Measurements from ENCODE around the gene RNF144A. TPM values are rescaled to one million over a fixed set of nuclear protein-coding genes. Genes with fewer than 3 reads are reported as not detected.
"Not testable (repeated sequence)": the region's sequence is repeated elsewhere in the genome, so short reads cannot be mapped to it uniquely, and the experiment has no call there.

Gene RNF144A
- total RNA-seq, 2 experiments from 2014 or later, result 20.0 to 35.5 TPM

DNA sequence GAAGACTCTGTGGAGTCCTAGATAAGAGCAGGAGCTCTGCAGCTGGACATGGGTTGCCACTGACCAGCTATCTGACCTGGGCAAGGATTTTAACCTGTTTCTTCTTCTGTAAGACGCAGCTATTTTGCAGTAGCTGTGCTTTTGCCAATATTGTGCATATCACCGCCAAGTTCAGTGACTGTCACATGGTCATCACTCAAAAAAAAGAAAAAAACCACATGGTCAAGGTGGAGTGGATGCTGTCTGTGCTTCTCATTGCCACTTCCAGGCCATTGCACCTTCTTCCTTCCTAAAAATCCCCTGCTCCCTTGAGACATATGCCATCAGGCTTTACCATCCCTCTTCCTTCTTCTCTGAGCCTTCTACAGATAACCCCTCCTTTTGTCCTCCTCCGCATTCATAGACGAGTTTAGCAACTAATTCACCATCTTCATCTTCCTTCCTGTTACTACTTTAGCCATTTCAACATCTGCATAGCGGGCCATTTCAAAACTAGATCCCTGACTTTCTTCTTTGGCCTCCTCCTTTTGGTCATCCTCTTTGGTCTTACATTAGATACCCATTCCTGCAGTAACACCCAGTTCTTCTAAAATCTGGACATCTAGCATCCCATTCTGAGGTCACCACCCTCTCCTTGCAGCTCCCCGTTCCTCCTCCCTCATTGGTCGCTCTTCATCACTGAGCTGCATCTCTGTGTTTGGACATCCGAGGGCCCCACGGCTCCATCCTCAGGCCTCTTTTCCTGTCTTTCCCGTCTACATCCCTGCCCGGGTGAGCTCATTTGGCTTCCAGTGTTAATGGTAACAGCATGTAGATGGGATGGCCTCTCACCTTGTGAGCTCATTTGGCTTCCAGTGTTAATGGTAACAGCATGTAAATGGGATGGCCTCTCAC lies 17.8 kb downstream of the RNF144A start:
- DNase-seq, result no peak
- Mint-ChIP-seq H3K9me3 (ENCODE audit: low read depth) (no peaks in the 10 kb centered on the region), H3K27ac (no peak overlapping the region), H3K4me3 (no peak overlapping the region), H3K27me3 (no peaks in the 10 kb centered on the region), H3K36me3 (peaks cover 16% of the 10 kb centered on the region), H3K4me1 (peaks cover 15% of the 10 kb centered on the region)
- no peak for ATAC-seq
- CTCF ChIA-PET, result no interaction called here

DNA sequence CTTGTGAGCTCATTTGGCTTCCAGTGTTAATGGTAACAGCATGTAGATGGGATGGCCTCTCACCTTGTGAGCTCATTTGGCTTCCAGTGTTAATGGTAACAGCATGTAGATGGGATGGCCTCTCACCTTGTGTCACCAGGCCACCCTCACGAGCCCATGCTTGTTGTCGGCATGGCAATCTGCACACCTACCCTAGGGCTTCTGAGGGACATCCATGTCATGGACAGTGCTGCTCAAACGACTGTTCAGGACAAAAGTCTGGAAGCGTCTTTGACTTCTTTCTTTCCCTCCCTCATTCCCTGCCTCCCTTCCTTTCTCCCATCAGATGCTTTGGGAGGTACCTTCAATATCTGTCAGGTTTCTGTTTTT lies 18.4 kb downstream of the RNF144A start:
- not testable (repeated sequence) for ATAC-seq, H3K4me3 Mint-ChIP-seq

GRCh38 chr2:6937157-6937556 lies 19.9 kb downstream of the RNF144A start:
- CTCF ChIA-PET, result interaction anchor here (1.1 to 1.5 kb wide), 2 partner anchors 20 to 82 kb away, joined by 3 read pairs; no protein-coding TSS in a partner anchor
- Mint-ChIP-seq H3K4me1 (peaks cover 15% of the 10 kb centered on the region), H3K4me3 (no peak overlapping the region), H3K9me3 (ENCODE audit: low read depth) (no peaks in the 10 kb centered on the region), H3K27me3 (no peaks in the 10 kb centered on the region), H3K27ac (no peak overlapping the region), H3K36me3 (peaks cover 22% of the 10 kb centered on the region)
- no peak for DNase-seq
- no peak for ATAC-seq

More for the DNA sequence above, 18.4 kb downstream of the RNF144A start:
- H3K27ac Mint-ChIP-seq; CTCF ChIA-PET; H3K27me3 Mint-ChIP-seq; DNase-seq; H3K9me3 Mint-ChIP-seq (ENCODE audit: low read depth): not testable (repeated sequence)
- H3K4me1 Mint-ChIP-seq, result peaks cover 15% of the 10 kb centered on the region
- H3K36me3 Mint-ChIP-seq, result peaks cover 16% of the 10 kb centered on the region

DNA sequence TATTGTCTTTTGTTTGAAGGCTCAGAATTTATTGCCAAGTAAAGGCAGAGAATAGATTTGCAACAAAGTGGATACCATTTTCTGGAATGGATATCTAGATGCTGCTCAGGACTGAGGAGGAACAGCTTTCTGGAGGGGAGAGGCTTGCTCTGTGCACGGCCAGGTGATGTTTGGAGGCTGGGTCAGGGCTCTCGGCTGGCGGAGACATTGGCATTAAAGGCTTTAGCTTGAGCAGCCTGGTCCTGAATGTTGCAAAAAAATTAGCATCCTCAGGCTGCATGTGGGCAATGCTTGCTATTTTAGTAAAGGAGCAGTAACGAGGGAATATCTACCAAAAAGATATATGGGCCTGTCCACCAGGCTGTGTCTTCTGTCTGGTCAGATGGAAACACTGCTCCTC lies 20.4 kb downstream of the RNF144A start:
- CTCF ChIA-PET, result interaction anchor here (1.5 kb wide), 1 partner anchor 21 kb away, joined by 3 read pairs; no protein-coding TSS in a partner anchor

DNA sequence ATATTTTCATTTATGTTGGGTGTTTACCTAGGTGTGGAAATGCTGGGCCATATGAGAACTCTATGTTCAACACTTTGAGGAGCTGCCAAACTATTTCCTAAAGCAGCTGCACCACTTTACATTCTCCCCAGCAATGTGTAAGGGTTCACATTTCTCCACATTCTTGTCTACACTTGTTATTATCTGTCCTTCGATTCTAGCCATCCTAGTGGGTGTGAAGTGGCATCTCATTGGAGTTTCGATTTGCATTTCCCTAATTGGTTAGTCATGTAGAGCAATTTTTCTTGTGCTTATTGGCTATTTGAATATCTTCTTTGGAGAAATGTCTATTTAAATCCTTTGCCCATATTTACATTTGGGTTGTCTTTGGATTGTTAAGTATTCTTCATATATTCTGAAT lies 21.9 kb downstream of the RNF144A start:
- CTCF ChIA-PET, result no interaction called here
- Mint-ChIP-seq H3K27ac (no peak overlapping the region), H3K9me3 (ENCODE audit: low read depth) (no peaks in the 10 kb centered on the region), H3K4me1 (peaks cover 20% of the 10 kb centered on the region), H3K36me3 (peaks cover 34% of the 10 kb centered on the region), H3K4me3 (no peak overlapping the region), H3K27me3 (no peaks in the 10 kb centered on the region)
- DNase-seq (no peak), ATAC-seq (no peak)

More for the DNA sequence above, 20.4 kb downstream of the RNF144A start:
- H3K36me3 Mint-ChIP-seq, result peaks cover 25% of the 10 kb centered on the region
- no peak overlapping the region for H3K27ac Mint-ChIP-seq
- ATAC-seq (no peak), DNase-seq (no peak)
- no peaks in the 10 kb centered on the region for H3K9me3 Mint-ChIP-seq (ENCODE audit: low read depth)
- H3K4me1 Mint-ChIP-seq, result peaks cover 15% of the 10 kb centered on the region
- H3K4me3 Mint-ChIP-seq, result no peak overlapping the region
- H3K27me3 Mint-ChIP-seq, result no peaks in the 10 kb centered on the region

- DNase-seq (no peak), ATAC-seq (no peak)
- peaks cover 26% of the 10 kb centered on the region for H3K4me1 Mint-ChIP-seq
- H3K9me3 Mint-ChIP-seq (ENCODE audit: low read depth), result no peaks in the 10 kb centered on the region
- CTCF ChIA-PET, result no interaction called here
- H3K27me3 Mint-ChIP-seq, result no peaks in the 10 kb centered on the region
- peaks cover 39% of the 10 kb centered on the region for H3K36me3 Mint-ChIP-seq
- no peak overlapping the region for H3K27ac Mint-ChIP-seq
- no peak overlapping the region for H3K4me3 Mint-ChIP-seq
Observed at GRCh38 chr2:6940820-6941219, 23.6 kb downstream of the RNF144A start.

GRCh38 chr2:6941299-6942046 lies 24.3 kb downstream of the RNF144A start:
- Mint-ChIP-seq H3K27ac (no peak overlapping the region), H3K4me3 (no peak overlapping the region), H3K36me3 (peaks cover 40% of the 10 kb centered on the region), H3K27me3 (no peaks in the 10 kb centered on the region), H3K4me1 (peaks cover 27% of the 10 kb centered on the region), H3K9me3 (ENCODE audit: low read depth) (no peaks in the 10 kb centered on the region)
- CTCF ChIA-PET, result no interaction called here
- no peak for DNase-seq
- no peak for ATAC-seq

DNA sequence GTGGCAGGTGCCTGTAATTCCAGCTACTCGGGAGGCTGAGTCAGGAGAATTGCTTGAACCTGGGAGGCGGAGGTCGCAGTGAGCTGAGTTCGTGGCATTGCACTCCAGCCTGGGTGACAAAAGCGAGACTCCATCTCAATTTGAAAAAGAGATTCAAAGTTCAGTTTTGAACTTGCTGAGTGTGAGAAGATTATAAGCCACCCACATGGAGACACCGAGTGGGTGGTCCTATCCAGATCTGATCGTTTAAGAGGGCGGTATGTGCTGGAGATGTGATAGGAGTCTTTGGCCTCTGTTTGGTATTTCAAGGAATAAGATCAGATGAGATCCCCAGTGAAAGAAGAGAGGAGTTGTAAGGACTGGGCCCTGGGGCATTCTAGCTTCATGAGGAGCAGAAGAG lies 25.6 kb downstream of the RNF144A start:
- Mint-ChIP-seq H3K4me1 (peaks cover 30% of the 10 kb centered on the region), H3K9me3 (ENCODE audit: low read depth) (no peaks in the 10 kb centered on the region), H3K27me3 (no peaks in the 10 kb centered on the region), H3K27ac (no peak overlapping the region), H3K36me3 (peaks cover 43% of the 10 kb centered on the region), H3K4me3 (no peak overlapping the region)
- ATAC-seq (no peak), DNase-seq (no peak)
- CTCF ChIA-PET, result no interaction called here

- H3K9me3 Mint-ChIP-seq (ENCODE audit: low read depth), result no peaks in the 10 kb centered on the region
- H3K27ac Mint-ChIP-seq, result no peak overlapping the region
- DNase-seq (no peak), ATAC-seq (no peak)
- H3K27me3 Mint-ChIP-seq, result no peaks in the 10 kb centered on the region
- CTCF ChIA-PET, result no interaction called here
- peaks cover 36% of the 10 kb centered on the region for H3K4me1 Mint-ChIP-seq
- H3K36me3 Mint-ChIP-seq, result peaks cover 46% of the 10 kb centered on the region
- H3K4me3 Mint-ChIP-seq, result no peak overlapping the region
Observed at GRCh38 chr2:6943523-6943922, 26.3 kb downstream of the RNF144A start.

DNA sequence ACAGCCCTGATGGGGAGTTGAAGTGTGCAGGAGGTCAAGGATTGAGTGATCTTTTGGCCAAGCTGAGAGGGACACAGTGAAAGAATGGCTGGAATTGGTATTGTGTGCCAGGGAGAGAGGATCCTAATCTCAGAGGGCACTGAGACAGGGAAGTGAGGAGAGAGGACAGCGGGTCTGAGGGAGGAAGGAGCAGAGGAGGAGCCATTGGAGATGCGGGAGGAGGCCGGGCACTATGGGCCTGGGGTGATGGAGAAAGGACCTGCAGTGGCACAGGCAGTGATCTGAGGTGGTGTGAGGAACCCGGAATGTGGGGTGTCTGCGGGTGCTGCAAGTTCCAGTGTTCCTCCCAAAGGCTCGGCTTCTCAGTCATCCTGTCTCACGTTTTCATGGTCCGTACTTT lies 26.8 kb downstream of the RNF144A start:
- Mint-ChIP-seq H3K27ac (no peak overlapping the region), H3K9me3 (ENCODE audit: low read depth) (no peaks in the 10 kb centered on the region), H3K4me3 (no peak overlapping the region), H3K27me3 (no peaks in the 10 kb centered on the region), H3K36me3 (peaks cover 46% of the 10 kb centered on the region), H3K4me1 (peaks cover 40% of the 10 kb centered on the region)
- CTCF ChIA-PET, result no interaction called here
- no peak for ATAC-seq
- DNase-seq, result no peak

DNA sequence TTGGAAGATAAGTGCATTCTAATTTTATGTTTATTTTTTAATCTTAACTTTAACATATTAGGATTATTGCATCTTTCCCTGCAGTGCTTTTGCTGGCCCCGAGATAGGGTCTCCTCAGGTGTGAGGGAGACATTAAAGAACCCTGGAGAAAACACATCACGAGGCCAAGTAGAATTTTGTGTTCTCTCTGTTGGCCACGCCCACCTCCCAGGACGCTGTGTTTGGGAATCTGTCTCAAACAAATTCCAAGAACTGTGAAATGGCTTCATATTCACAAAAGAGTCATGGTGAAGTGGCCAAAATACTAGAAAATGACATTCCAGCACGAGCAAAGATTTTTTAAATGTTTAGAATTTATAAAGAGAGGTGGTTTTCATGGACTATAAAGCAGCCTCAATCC lies 27.3 kb downstream of the RNF144A start:
- H3K36me3 Mint-ChIP-seq, result peaks cover 46% of the 10 kb centered on the region
- H3K9me3 Mint-ChIP-seq (ENCODE audit: low read depth), result no peaks in the 10 kb centered on the region
- DNase-seq (no peak), ATAC-seq (no peak)
- H3K4me1 Mint-ChIP-seq, result peaks cover 43% of the 10 kb centered on the region
- CTCF ChIA-PET, result interaction anchor here (0.8 kb wide), 1 partner anchor 28 kb away, joined by 3 read pairs; no protein-coding TSS in a partner anchor
- H3K27me3 Mint-ChIP-seq, result no peaks in the 10 kb centered on the region
- no peak overlapping the region for H3K4me3 Mint-ChIP-seq
- H3K27ac Mint-ChIP-seq, result no peak overlapping the region

GRCh38 chr2:6945087-6945813 lies 28.0 kb downstream of the RNF144A start:
- H3K36me3 Mint-ChIP-seq, result peaks cover 49% of the 10 kb centered on the region
- no peaks in the 10 kb centered on the region for H3K27me3 Mint-ChIP-seq
- peaks cover 46% of the 10 kb centered on the region for H3K4me1 Mint-ChIP-seq
- ATAC-seq, result no peak
- CTCF ChIA-PET, result interaction anchor here (0.8 to 1.8 kb wide), 3 partner anchors 27 to 29 kb away, joined by 3 to 5 read pairs (median 3); no protein-coding TSS in a partner anchor
- no peak for DNase-seq
- H3K4me3 Mint-ChIP-seq, result no peak overlapping the region
- no peak overlapping the region for H3K27ac Mint-ChIP-seq
- H3K9me3 Mint-ChIP-seq (ENCODE audit: low read depth), result no peaks in the 10 kb centered on the region

GRCh38 chr2:6945821-6946220 lies 28.6 kb downstream of the RNF144A start:
- H3K27ac Mint-ChIP-seq, result no peak overlapping the region
- DNase-seq (no peak), ATAC-seq (no peak)
- no peak overlapping the region for H3K4me3 Mint-ChIP-seq
- no peaks in the 10 kb centered on the region for H3K27me3 Mint-ChIP-seq
- H3K4me1 Mint-ChIP-seq, result peaks cover 52% of the 10 kb centered on the region
- CTCF ChIA-PET, result interaction anchor here (1.0 to 1.9 kb wide), 3 partner anchors 16 to 29 kb away, joined by 3 to 6 read pairs (median 5); no protein-coding TSS in a partner anchor
- H3K9me3 Mint-ChIP-seq (ENCODE audit: low read depth), result no peaks in the 10 kb centered on the region
- H3K36me3 Mint-ChIP-seq, result peaks cover 48% of the 10 kb centered on the region
